Osteocyte (in vitro differentiated cells): ENCODE results near the gene SLC24A2. TPM values are rescaled to one million over a fixed set of nuclear protein-coding genes. Genes with fewer than 3 reads are reported as not detected.

Experiments used
- DNase-seq: peaks from one replicate; pipeline ENCODE4 v3.0.0; 2021; ENCODE audit warnings: mixed read lengths; ENCODE audit not compliant: unreplicated experiment; ENCODE audit errors: extremely low spot score
- H3K27ac Mint-ChIP-seq: one replicate; pipeline ENCODE4 v1.8.0; 2021; ENCODE audit warnings: mild to moderate bottlenecking, mixed read lengths; ENCODE audit not compliant: unreplicated experiment
- H3K27me3 Mint-ChIP-seq: one replicate; pipeline ENCODE4 v1.8.0; 2021; ENCODE audit warnings: mixed read lengths; ENCODE audit not compliant: unreplicated experiment
- H3K36me3 Mint-ChIP-seq: one replicate; pipeline ENCODE4 v1.8.0; 2021; ENCODE audit warnings: mixed read lengths; ENCODE audit not compliant: unreplicated experiment
- H3K4me1 Mint-ChIP-seq: one replicate; pipeline ENCODE4 v1.8.0; 2021; ENCODE audit warnings: mixed read lengths; ENCODE audit not compliant: unreplicated experiment
- H3K4me3 Mint-ChIP-seq: one replicate; pipeline ENCODE4 v1.8.0; 2021; ENCODE audit warnings: mild to moderate bottlenecking, moderate library complexity, mixed read lengths; ENCODE audit not compliant: unreplicated experiment
- H3K9me3 Mint-ChIP-seq: one replicate; pipeline ENCODE4 v1.8.0; 2021; ENCODE audit warnings: mixed read lengths; ENCODE audit not compliant: unreplicated experiment
- CTCF ChIP-seq: fragments of 200-600 bp; sonication (generic); IDR thresholded peaks from 2 replicates; pipeline ENCODE4 v1.5.0; 2021; ENCODE audit warnings: antibody characterized with exemption, mild to moderate bottlenecking, moderate library complexity
- total RNA-seq: library from RNA; stranded (reverse); gene quantifications from 2 replicates; pipeline ENCODE4 v1.2.1, GENCODE V29; 2021

The SLC24A2 gene
- total RNA-seq, 1 donor from 2014 or later, result not detected

- Mint-ChIP-seq H3K9me3 (peaks cover 19% of the 10 kb centered on the region), H3K27me3 (no peaks in the 10 kb centered on the region), H3K27ac (no peak overlapping the region), H3K4me1 (no peaks in the 10 kb centered on the region), H3K36me3 (no peaks in the 10 kb centered on the region), H3K4me3 (no peak overlapping the region)
- no peak for TF ChIP-seq CTCF
- DNase-seq, result no peak
Observed at GRCh38 chr9:19812194-19812593, 23.4 kb upstream of the SLC24A2 start.

GRCh38 chr9:19809422-19810269, 20.8 kb upstream of the SLC24A2 start:
- DNase-seq, result no peak
- Mint-ChIP-seq H3K27me3 (no peaks in the 10 kb centered on the region), H3K9me3 (peaks cover 5% of the 10 kb centered on the region), H3K4me3 (no peak overlapping the region), H3K27ac (no peak overlapping the region), H3K36me3 (no peaks in the 10 kb centered on the region), H3K4me1 (no peaks in the 10 kb centered on the region)
- TF ChIP-seq CTCF, result no peak

- H3K36me3 Mint-ChIP-seq, result no peaks in the 10 kb centered on the region
- DNase-seq, result no peak
- H3K4me1 Mint-ChIP-seq, result no peaks in the 10 kb centered on the region
- H3K27ac Mint-ChIP-seq, result no peak overlapping the region
- no peaks in the 10 kb centered on the region for H3K27me3 Mint-ChIP-seq
- no peak for TF ChIP-seq CTCF
- H3K9me3 Mint-ChIP-seq, result no peaks in the 10 kb centered on the region
- H3K4me3 Mint-ChIP-seq, result no peak overlapping the region
Observed at GRCh38 chr9:19807182-19807892, 18.5 kb upstream of the SLC24A2 start.

- Mint-ChIP-seq H3K4me3 (no peak overlapping the region), H3K27ac (no peak overlapping the region), H3K4me1 (no peaks in the 10 kb centered on the region), H3K27me3 (peaks cover under 1% of the 10 kb centered on the region), H3K36me3 (no peaks in the 10 kb centered on the region), H3K9me3 (no peaks in the 10 kb centered on the region)
- TF ChIP-seq CTCF, result no peak
- no peak for DNase-seq
Observed at GRCh38 chr9:19804431-19804830, 15.6 kb upstream of the SLC24A2 start.

GRCh38 chr9:19800884-19801283, 12.0 kb upstream of the SLC24A2 start:
- no peak for TF ChIP-seq CTCF
- Mint-ChIP-seq H3K27ac (no peak overlapping the region), H3K27me3 (peaks cover 5% of the 10 kb centered on the region), H3K4me1 (no peaks in the 10 kb centered on the region), H3K4me3 (no peak overlapping the region), H3K9me3 (no peaks in the 10 kb centered on the region), H3K36me3 (no peaks in the 10 kb centered on the region)
- DNase-seq, result no peak
